ENCODE data around the gene ATP6AP1.

ATP6AP1 gene

DNA sequence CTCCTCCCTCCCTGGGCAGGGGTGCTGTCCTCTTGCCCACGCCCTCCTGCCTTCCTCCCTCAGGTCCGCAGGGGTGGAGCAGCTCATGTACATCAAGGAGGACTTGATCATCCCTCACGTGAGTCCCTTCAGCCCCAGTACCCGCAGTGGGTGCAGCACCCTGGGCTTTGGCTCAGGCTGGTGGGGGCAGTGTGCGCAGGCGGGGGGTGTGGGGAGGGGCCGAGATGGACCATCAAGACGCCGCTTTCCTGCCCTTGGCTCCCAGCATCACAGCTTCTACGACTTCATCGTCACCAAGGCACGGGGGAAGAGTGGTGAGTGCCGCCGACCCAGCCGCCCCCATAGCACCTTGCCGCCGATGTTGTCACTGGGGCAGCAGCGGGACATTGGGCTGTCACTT is 21.1 kb downstream of the ATP6AP1 start:
- no peak for DNase-seq (ENCODE audit: low spot score)

DNA sequence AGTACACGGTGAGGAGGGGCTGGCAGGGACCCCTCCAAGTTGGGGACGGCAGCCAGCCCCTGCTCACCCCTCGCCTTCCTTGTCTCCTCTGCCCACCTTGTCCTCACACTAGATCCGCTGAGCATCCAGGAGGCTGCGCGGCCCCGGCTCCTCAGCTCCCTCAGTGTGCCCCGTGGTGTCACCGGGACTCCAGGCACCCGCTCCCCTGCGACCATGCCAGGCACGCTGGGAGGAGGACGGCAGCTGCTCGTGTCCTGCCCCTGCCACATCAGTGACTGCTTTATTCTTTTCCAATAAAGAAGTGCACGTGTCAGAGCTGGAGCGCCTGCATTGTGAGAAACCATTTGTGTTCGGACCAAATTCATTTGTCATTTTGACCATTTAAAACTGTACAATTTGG is 21.8 kb downstream of the ATP6AP1 start:
- no peak for DNase-seq (ENCODE audit: low spot score)

DNA sequence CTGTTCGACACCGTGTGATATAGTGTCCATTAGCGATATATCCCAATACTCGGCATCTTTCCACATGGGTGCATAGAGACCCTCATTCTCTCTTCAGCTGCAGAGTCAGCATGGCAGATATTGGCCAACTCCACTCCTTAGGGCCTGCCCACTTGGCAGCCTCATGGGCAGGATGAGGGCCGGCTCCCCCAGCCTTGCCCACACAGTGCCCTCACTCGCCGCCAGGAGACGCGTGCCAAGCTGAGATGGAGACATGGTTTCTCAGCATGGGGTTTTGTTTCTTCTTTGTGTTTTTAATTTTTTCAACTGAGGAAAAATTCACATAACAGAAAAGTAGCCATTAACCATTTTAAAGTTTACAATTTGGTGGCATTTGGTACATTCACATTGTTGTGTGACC is 24.3 kb downstream of the ATP6AP1 start:
- DNase-seq (ENCODE audit: low spot score) = no peak

DNA sequence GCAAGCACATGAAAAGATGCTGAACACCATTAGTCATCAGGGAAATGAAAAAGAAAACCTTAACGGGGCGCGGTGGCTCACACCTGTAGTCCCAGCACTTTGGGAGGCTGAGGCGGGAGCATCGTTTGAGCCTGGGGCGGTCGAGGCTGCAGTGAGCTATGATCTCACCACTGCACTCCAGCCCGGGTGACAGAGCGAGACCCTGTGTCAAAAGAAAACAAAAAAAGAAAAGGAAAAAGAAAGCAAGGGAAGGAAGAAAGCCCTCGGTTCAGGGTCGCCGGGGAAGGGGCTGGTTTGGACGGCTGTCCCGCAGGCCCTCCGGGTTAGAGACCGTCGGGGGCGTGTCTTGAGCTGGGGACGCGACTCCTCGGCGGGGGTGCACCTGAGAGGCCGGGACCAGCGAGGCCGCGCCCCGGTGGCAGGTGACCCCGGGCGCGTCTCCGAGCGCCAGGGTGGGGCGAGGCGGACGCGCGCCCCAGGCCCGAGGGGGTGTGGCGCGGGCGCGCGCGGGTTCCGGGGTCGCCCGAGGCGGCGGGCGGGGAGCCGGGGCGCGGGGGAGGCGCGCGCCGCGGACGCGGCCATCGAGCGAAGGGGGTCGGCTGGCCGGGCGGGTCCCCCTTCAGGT is 29.1 kb downstream of the ATP6AP1 start:
- DNase-seq (ENCODE audit: low spot score) = no peak

DNA sequence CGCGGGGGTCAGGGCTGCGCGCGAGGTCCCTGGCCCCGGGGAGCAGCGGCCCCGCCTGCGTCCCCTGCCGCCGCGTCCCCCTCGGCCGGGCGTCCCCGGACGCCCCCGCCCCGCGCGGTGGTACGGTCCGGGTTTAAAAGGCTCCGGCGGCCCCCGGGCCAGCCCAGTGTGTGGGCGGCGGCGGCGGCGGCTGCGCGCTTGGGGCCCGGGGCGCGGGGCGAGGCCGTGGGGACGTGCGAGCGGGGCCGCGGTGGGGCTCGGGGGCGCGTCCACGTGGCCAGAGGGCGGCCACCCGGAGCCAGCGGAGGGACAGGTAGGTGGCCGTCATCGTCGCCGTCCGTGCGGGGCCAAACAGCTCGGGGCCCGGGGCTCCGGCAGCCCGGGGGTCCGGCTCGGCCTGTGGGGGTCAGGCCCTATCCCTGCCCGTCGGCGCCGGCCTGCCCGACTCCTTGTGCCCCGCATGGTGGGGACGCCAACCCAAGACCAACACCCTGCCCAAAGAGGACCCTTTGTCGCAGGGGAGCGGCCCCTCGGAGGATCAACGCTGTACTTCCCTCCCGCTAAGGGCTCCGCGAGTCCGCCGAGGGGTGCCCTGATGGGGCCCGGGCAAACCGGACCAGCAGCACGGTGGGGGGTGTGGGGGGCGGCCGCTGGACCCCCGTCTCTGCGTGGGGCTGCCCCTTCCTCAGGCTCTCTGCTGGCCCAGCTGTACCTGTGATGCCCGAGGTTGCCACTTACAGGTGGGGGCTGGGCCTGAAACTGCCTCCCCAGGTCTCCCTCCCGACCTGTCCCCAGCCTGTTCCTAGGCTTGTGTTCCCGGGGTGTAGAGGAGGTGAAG is 29.9 kb downstream of the ATP6AP1 start, which contains the start of gene PLXNA3:
Gene PLXNA3 (plus strand): TSS at position 166 of the 838 bp plus-strand sequence. CDS start 1,903 bp downstream, outside the sequence.
- peak; percentile 37 for DNase-seq (ENCODE audit: low spot score)

DNA sequence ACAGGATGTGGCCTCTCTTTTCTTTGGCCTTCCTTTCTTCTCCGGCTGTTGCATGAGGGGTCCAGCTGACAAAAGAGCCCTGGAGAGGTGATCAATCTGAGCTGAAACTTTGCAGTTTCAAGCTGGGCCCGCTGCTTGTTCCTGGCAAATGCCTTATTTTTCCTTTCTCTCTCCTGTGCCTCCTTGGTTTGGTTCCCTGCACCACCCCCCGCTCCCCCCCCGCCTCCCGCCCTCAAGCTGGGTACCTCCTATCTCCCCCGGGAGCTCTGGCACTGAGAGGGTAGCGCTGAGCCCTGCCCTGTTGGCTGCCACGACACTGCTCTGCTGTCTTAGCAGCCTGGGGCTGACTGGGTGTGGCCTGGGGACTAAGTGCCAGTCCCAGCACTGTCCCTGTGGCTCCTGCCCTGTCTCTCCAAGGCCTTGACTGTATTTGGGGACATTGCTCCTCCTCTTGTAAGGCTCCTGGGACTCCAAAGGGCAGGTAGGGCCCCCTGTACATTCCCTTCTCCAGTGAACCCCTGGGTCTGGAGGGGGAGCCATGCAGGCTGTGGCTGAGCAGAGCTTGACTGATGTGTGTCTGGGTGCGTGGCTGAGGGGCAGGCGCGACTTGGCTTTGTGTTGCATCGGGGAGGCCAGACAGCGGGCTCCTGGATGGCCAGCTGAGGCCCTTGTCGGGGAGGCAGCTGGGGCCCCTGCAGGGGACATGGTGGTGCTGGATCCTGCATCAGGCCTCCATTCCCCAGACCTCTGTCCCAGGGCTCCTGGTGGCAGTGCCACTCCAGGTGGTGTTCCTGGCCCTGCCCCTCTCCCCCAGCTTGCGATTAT is 30.7 kb downstream of the ATP6AP1 start:
- no peak for DNase-seq (ENCODE audit: low spot score)

DNA sequence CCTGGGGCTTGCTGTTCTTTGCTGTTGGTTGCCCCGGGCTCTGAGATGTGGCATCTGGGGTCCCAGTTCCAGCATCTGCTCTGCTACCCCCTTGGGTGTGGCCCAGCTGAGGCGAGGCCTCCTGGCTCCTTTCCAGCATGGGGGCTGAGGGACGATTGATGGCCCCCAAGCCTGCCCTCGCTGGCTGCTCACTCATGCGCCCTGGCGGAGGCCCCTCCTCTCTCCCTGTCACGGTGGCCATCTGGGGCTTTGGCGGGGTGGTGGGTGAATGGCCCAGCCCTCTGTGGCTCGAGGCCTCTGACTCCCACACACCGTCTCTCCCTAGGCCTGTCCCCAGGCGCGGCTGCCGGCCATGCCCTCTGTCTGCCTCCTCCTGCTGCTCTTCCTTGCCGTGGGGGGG is 31.4 kb downstream of the ATP6AP1 start:
- no peak for DNase-seq (ENCODE audit: low spot score)

DNA sequence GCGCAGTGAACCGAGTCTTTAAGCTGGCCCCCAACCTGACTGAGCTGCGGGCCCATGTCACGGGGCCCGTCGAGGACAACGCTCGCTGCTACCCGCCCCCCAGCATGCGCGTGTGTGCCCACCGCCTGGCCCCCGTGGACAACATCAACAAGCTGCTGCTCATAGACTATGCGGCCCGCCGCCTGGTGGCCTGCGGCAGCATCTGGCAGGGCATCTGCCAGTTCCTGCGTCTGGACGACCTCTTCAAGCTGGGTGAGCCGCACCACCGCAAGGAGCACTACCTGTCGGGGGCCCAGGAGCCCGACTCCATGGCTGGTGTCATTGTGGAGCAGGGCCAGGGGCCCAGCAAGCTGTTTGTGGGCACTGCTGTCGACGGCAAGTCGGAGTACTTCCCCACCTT is 31.8 kb downstream of the ATP6AP1 start:
- DNase-seq (ENCODE audit: low spot score) = no peak

DNA sequence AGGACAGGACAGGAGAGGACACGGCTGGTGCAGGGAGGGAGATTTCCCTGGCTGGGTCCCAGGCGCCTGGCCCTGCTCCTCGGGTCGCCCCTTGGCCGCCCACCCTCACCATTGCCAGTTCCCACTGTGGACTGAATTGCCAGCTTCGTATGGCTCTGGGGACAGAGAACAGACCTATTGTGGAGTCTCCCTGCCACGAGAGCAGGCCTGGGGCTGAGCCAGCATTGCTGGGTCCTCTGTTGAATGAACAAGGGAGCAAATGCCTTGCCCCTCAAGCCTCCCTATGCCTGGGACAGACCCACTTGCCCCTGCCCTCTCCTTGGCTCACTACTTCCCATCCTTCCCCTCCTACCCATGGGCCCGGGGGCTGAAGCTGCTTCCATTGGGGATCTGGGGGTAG is 33.9 kb downstream of the ATP6AP1 start:
- DNase-seq (ENCODE audit: low spot score) = no peak

DNA sequence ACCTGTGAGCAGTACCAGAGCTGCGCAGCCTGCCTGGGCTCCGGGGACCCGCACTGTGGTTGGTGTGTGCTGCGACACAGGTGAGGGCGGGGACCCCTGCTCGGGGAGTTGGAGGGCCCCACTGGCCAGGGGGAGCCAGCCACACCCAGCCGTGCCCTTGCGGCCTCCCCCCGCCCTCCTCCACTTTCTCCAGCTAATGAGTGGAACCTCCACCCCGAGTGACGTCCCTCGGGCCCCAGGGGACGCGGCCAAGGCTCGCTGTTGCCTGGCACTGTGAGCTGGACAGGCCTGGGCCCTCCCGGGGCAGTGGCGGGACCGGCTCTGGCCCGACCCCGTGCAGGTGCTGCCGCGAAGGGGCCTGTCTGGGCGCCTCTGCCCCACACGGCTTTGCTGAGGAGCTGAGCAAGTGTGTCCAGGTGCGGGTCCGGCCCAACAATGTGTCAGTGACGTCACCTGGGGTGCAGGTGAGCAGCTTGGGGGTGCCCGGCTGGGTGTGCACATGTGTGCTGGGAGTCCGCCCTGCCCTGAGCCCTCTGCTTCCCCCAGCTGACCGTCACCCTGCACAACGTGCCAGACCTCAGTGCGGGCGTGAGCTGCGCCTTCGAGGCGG is 35.2 kb downstream of the ATP6AP1 start:
- DNase-seq (ENCODE audit: low spot score) = no peak

DNA sequence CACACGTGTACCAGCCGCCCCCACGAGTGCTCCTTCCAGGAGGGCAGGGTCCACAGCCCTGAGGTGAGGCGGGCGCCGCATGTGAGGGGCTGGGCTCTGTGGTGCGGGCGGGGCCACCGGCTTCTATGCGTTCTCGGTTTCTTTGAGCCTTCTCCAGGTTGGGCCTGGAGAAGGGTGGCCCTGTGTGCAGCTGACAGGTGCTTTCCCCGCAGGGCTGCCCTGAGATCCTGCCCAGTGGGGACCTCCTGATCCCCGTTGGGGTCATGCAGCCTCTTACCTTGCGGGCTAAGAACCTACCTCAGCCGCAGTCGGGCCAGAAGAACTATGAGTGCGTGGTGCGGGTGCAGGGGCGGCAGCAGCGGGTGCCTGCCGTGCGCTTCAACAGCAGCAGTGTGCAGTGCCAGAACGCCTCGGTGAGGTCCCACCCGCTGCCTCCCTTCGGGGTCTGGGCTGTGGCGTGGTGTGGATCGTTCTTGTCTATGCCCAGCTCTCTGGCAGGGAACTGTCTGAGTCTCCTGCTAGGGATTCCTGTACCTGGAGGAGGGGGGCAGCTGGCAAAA is 36.4 kb downstream of the ATP6AP1 start:
- no peak for DNase-seq (ENCODE audit: low spot score)

DNA sequence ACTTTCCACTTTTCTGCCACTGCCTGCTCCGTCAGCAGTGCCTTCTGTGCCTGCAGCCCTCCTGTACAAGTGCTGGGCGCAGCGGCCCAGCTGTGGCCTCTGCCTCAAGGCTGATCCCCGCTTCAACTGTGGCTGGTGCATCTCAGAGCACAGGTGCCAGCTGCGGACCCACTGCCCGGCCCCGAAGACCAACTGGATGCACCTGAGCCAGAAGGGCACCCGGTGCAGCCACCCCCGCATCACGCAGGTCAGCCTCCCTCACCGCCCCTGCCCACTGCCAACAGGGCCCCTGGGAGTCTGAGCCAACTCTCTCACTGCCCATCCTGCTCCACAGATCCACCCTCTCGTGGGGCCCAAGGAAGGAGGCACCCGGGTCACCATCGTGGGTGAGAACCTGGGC is 37.1 kb downstream of the ATP6AP1 start:
- DNase-seq (ENCODE audit: low spot score) = no peak

DNA sequence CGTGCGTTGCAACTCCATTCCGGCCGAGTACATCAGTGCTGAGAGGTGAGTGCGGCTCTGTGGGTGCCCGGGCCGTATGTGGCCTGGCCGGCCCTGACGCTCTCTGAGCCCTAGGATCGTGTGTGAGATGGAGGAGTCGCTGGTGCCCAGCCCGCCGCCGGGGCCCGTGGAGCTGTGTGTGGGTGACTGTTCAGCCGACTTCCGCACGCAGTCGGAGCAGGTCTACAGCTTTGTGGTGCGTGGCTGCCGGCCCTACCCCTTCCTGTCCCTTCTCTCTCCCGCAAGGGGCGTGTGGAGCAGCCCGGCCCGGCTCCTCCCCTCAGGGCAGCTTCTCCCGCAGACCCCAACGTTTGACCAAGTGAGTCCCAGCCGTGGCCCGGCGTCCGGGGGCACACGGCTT is 37.6 kb downstream of the ATP6AP1 start:
- DNase-seq (ENCODE audit: low spot score) = no peak

DNA sequence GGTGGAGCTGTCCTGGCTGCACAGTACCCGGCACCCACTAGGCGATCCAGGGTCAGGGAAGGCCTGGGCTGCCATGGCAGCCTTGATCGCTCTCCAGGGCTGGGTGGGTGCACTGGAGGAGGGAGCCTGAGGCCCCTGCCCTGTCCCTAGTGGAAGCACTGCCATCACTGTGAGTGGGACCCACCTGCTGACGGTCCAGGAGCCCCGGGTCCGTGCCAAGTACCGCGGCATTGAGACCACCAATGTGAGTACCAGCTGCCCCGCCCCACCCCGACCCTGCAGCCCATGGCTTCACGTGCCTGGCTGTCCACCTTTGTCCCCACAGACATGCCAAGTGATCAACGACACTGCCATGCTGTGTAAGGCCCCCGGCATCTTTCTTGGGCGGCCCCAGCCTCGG is 38.4 kb downstream of the ATP6AP1 start:
- DNase-seq (ENCODE audit: low spot score) = no peak

DNA sequence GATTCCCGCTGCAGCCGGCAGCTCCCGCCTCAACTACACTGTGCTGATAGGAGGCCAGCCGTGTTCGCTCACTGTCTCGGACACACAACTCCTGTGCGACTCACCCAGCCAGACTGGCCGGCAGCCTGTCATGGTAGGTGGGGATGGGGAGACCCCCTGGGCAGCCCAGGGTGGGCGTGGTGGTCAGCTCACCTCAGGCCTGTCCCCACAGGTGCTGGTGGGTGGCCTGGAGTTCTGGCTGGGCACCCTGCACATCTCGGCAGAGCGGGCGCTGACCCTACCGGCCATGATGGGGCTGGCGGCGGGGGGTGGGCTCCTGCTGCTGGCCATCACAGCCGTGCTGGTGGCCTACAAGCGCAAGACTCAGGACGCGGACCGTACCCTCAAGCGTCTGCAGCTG is 39.1 kb downstream of the ATP6AP1 start:
- DNase-seq (ENCODE audit: low spot score) = no peak

DNA sequence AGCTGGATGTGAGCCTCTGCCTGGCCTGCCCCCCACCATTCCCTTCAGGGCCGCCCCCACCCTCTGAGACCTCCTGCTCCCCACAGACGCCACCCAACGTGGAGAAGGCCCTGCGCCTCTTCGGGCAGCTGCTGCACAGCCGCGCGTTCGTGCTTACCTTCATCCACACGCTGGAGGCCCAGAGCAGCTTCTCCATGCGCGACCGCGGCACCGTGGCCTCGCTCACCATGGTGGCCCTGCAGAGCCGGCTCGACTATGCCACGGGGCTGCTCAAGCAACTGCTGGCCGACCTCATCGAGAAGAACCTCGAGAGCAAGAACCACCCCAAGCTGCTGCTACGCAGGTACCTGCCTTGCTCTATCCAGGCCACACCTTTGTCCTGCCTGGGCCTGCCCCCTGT is 39.7 kb downstream of the ATP6AP1 start:
- no peak for DNase-seq (ENCODE audit: low spot score)

DNA sequence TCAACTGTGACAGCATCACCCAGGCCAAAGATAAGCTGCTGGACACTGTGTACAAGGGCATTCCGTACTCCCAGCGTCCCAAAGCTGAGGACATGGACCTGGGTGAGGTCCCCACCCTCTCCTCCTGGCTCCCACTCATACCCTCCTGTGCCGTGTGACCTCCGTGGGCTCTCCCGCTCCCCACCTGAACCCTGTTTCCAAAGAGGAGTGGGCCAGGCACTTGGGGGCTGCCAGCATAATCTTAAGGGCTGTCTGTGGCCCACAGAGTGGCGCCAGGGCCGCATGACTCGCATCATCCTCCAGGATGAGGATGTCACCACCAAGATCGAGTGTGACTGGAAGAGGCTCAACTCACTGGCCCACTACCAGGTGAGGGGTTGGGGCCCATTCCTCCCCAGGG is 40.6 kb downstream of the ATP6AP1 start:
- no peak for DNase-seq (ENCODE audit: low spot score)

DNA sequence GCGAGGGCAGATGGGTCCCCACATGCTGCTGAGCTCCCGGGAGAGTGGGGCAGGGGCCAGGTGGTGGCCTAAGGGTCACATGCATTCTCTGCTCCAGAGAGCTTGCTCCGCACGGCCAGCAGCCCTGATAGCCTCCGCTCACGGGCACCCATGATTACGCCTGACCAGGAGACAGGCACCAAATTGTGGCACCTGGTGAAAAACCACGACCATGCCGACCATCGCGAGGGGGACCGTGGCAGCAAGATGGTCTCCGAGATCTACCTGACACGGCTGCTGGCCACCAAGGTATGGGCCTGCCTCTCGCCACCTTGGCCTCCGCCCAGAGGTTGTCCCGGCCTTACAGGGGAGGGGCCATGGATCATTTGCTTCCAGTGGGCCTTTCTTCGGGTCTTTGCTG is 41.4 kb downstream of the ATP6AP1 start:
- no peak for DNase-seq (ENCODE audit: low spot score)

DNA sequence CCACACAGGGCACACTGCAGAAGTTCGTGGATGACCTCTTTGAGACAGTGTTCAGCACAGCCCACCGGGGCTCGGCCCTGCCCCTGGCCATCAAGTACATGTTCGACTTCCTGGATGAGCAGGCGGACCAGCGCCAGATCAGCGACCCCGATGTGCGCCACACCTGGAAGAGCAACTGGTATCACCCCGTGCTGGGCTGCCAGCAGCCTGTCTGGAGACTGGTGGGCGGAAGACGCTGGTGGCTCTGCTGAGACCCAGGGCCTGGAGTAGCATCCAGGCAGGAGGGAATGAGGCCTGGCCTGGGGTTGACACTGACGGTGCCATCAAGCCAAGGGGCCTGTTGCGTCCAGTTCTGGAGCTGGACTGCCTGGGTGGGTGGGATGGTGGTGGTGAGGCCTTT is 42.0 kb downstream of the ATP6AP1 start:
- DNase-seq (ENCODE audit: low spot score) = no peak

DNA sequence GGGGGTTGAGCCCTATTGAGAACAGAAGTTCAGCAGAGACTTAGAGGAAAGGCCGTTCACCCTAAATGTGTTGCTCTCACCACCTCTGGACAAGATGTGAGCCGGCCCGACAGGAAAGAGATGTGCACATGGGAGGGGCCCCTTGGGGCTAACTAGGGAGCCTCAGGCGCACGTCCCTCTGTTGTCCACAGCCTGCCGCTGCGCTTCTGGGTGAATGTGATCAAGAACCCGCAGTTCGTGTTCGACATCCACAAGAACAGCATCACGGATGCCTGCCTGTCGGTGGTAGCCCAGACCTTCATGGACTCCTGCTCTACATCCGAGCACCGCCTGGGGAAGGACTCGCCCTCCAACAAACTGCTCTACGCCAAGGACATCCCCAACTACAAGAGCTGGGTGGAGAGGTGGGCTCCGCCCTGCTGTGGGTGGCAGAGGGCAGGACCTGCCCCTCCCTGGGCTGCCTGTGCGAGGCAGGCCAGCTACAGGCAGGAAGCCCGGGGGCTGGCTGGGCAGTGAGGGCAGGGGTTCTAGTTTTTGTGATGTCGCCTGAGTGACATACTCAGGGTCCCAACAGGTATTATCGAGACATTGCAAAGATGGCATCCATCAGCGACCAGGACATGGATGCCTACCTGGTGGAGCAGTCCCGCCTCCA is 42.6 kb downstream of the ATP6AP1 start:
- no peak for DNase-seq (ENCODE audit: low spot score)

DNA sequence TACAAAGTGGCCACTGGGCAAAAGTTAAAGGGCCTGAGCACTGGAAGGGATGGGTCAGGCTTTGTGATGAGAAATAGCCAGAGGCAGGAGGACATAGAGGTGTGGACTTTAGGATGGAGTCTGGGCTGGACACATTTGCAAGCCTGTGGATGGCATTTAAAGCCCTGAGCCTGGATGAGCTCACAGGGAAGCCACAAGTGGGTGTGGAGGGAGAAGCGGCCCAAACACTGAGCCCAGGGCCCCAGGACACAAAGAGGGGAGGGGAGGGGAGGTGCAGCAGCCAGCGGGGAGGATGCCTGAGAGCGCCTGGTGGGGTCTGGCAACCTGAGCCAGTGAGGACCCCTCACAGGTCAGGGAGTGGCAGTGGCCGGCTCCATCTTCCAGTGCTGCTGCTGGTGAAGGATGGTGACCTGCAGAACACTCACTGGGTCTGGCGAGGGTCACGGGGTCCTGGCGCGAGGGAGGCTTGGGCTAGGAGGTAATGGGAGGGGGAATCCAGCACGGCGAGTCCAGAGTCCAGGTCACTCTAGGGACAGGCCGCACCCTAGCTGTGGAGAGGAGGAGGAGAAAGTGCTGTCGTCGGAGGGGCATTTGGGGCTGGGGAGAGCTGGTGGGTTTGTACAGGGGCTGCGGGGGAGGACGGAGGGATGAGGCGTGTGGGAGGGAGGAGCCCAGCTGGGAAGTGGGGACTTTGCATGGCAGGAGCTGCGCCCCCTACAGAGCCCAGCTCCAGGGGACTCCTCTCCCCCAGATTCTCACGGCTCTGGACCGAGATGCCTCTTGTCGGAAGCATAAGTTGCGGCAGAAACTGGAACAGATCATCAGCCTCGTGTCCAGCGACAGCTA is 43.6 kb downstream of the ATP6AP1 start:
- DNase-seq (ENCODE audit: low spot score) = no peak
